IMR-90 (cell line): ENCODE data around the gene PRKAR1B.

Source experiments
- POLR2A ChIP-seq: IDR thresholded peaks from 2 replicates; pipeline ENCODE4 v1.6.1; 2012; ENCODE audit warnings: mild to moderate bottlenecking, low read depth, low read length
- SMC3 ChIP-seq: fragments of 150-350 bp; IDR thresholded peaks from 2 replicates; pipeline ENCODE4 v1.6.1; 2016; ENCODE audit warnings: low read depth, mild to moderate bottlenecking, antibody characterized with exemption, low read length, moderate library complexity
- TF ChIP-seq, protein P1 (sequence below): conservative IDR thresholded peaks from 2 replicates; pipeline ENCODE4 v1.5.1; 2012; ENCODE audit warnings: mild to moderate bottlenecking, low read depth, low read length, improper control_type of control experiment

- TF ChIP-seq SMC3 (no peak), POLR2A (no peak)
- TF ChIP-seq, protein P1, sequence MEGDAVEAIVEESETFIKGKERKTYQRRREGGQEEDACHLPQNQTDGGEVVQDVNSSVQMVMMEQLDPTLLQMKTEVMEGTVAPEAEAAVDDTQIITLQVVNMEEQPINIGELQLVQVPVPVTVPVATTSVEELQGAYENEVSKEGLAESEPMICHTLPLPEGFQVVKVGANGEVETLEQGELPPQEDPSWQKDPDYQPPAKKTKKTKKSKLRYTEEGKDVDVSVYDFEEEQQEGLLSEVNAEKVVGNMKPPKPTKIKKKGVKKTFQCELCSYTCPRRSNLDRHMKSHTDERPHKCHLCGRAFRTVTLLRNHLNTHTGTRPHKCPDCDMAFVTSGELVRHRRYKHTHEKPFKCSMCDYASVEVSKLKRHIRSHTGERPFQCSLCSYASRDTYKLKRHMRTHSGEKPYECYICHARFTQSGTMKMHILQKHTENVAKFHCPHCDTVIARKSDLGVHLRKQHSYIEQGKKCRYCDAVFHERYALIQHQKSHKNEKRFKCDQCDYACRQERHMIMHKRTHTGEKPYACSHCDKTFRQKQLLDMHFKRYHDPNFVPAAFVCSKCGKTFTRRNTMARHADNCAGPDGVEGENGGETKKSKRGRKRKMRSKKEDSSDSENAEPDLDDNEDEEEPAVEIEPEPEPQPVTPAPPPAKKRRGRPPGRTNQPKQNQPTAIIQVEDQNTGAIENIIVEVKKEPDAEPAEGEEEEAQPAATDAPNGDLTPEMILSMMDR = no peak
These were observed 19.3 kb upstream of the PRKAR1B start for GRCh38 chr7:746155-747061.
